GM15510 (cell line): ENCODE results near the gene MRGPRG.

Experiments used
- POLR2A ChIP-seq: IDR thresholded peaks from 3 replicates; pipeline ENCODE4 v1.6.1; 2011; ENCODE audit warnings: borderline replicate concordance; ENCODE audit not compliant: insufficient read length; ENCODE audit errors: extremely low read depth

MRGPRG gene

DNA sequence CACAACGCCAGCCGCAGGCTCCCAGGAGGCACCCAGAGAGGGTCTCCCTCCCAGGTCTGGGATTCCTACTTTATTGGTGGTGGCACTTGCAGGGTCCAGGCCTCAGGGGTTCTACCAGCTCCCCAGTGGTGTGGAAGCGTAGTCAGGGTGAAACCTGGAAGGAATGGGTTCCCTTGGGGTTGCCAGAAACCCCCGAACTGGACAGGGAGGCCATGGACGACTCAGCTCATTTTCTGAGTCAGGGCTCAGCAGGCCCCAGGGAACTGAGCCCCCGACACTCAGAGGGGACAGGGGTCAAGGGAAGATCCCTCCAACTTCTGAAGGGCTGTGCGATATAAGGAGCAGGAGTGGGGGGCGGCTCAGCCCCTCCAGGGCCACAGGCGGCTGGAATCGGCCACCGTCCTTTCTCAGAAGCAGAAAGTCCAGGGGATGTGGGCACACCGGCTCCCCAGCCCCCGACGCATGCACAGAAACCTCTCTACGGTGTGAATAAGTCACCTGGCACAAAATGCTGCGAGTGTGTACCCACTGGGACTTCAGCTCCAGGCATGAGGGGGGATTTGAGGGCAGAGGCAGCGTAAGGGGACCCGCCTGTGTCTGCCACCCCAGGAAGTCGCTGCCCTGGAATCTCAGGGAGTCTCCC is 25.1 kb downstream of the MRGPRG start:
- TF ChIP-seq POLR2A = no peak

DNA sequence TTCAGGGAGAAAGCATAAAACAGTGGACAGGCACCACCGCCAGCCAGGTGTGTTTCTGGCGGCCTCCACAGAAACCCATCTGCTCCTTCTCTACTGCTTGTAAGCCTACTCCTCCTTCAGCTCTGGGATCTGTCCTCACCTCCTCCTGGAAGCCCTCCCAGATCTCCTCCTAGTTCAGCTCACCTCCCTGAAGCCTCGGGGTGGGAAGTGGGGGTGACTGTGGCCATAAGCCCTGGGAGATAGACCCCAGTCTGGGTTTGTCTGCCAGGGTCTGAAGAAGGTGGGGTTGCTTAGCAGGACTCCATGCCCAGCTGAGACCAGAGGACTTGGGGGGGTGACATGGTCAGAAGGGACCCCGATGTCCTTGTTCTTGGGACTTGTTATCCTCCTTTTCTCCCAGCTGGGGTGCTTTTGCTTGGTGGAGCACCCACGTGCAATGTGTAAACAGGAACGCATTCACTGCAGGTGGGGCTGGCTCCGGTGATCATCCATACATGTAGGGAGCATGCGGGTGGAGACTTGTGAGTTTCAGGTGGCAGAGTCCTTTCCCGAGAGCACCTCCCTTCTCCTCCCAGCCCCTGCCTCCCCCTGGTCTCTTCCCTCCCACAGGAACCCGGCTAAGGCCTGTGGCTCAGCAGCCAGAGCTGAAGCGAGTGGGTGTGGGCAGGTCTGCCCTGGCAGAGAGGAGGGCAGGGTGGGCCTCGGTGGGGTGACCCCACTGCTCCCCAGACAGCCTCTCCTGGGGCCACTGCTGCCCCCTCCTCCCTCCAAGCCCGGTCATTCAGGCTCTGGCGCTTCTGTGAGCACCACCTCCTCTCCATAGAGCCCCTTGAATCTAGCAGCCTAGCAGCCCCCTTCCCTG is 25.9 kb downstream of the MRGPRG start:
- no peak for TF ChIP-seq POLR2A

DNA sequence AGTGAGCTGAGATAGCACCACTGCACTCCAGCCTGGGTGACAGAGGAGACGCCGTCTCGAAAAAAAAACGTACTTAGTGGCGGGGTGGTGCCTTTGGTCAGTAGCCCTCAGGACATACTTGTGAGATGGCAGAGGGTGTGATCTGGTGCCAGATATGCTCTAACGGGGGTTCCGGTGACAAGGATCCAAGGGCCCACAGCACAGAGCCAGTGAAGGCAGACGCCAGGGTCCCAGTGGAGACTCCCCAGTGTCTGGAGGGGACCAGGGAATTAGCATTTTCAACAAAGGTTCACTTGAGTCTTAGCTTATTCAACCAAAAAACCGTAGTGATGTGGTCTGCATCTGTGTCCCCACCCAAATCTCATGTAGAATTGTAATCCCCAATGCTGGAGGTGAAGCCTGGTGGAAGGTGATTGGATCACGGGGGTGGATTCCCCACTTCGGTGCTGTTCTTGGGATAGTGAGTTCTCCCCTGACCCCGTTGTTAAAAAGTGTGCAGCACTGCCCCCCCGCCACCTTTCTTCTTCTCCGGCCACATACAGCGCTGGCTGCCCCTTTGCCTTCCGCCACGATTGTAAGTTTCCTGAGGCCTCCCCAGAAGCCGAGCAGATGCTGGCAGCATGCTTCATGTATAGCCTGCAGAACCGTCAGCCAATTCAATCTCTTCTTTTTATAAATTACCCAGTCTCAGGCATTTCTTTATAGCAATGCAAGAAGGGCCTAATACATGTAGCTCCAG is 26.9 kb downstream of the MRGPRG start:
- TF ChIP-seq POLR2A = no peak

DNA sequence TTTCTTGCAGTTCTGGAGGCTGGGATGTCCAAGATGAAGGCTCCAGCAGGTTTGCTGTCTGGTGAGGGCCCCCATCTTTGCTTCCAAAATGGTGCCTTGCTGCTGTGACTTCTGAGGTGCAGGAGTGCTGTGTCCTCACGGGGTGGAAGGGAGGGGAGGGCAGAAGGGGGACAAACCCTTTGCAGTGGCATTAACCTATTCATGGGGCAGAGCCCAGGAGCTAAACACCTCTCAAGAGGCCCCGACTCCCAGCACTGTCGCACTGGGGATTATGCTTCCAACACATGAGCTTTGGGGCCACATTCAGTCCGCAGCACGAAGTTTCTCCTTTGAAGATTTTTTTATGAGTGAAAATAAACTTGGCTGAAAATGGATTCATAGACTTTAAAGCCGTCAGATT is 28.0 kb downstream of the MRGPRG start:
- TF ChIP-seq POLR2A = no peak

DNA sequence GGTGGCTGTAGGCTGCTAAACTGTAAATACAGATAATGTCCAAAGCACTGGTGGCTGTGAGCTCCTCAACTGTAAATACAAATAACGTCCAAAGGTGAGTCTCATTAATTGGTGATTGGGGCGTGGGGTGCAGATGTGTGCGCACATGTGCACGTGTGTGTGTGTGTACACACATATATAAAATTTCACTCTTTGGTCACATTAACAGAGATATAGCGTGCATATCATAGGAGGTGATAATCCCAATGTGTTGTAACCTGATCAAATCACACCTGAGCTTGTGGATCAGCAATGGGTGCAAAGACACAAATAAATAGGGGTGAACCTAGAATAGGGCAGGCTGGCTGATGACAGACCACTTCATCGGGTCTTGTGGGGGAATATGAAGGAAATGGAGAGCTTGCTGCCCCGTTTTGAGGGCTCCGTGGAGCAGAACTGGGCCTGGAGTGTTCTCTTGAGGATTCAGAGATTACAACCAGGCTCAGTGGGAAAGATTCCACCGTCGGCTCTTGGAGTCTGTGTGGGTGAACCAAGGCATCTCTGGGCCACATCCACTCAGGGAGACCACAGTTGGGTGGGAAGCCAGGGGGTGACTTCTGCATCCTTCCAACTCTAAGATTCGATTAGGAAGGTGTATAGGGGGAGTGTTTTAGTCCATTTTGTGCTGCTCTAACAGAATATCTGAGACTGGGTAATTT is 28.6 kb downstream of the MRGPRG start:
- TF ChIP-seq POLR2A = no peak

DNA sequence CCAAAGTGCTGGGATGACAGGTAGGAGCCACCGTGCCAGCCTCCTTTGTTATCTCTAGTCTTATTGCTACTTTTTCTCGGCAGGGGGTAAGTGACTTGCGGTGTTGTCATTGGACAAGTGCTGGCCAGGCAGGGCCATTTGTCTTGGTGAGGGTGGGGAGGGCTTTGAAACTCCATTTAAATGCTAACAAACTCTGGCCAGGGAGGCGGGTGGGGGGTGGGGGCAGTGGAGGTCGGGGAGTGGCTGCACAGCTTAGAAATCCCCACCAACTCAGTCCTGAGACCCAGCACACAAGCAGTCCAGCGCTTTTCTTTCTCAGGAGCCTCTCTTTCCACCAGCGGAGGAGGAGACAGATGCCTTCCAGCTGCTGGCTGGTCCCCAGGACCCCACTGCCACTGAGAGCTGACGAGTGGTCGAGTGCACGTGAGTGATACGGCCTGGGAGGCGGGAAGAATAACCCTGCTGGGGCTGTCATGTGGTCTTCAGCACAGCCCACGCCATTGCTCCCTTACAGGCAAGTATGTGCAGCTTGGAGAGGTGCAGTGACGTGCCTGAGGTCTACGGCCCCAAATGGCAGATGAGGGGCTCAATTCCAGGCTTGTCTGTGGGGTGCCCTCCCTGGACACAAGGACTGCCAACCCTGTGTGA is 29.3 kb downstream of the MRGPRG start:
- TF ChIP-seq POLR2A = no peak

DNA sequence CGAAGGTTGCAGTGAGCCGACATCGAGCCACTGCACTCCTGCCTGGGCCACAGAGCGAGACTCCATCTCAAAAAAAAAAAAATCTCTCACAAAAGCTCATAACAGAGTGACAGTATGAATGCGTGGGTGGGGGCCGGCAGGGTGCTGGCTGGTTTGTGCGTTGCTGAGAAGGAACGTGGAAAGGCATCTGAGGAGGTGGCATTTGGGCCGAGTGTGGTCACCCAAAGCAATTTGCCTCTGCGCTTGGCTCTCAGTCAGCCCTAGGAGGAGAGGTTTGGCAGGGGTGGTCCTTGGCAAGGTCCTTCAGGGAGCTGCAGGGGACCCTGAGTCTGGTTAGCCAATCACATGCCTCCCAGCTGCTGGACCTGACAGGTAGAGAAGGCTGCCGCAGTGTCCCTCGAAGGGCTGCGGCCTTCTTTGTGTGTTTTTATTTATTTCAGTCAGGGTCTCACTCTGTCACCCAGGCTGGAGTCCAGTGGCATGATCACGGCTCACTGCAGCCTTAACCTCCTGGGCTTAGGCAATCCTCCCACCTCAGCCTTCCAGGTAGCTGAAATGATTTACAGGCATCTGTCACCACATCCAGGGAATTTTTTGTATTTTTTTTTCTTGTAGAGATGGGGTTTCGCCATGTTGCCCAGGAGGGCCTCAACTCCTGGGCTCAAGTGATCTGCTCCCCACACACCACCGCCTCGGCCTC is 30.0 kb downstream of the MRGPRG start:
- TF ChIP-seq POLR2A = no peak

DNA sequence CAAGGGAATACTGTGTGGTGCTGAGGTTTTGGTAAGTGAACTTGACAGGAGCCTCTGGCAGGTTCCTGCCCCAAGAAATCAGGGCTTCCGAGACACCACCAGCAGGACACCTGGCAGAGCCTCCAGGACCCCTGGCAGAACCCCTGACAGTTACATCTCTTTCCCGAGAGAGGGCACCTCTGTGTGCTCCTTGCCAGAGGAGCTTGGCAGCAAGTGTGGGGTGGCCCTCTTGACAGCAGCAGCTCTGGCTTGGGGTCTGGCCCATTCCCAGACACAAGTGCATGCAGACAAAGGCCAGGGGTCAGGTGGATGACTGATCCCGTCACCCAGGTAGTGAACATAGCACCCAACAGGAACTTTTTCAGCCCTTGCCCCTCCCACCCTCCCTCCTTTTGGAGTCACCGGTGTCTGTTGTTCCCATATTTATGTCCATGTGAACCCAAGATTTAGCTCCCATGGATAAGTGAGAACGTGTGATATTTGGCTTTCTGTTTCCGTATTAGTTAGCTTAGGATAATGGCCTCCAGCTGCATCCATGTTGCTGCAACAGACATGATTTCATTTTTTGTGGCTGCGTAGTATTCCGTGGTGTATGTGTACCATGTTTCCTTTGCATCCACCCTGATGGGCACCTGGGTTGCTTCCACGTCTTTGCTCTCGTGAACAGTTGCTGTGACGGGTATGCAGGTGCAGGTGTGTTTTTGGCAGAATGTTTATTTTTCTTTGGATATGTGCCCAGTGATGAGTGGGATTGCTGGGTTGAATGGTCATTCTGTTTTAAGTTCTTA is 32.3 kb downstream of the MRGPRG start:
- no peak for TF ChIP-seq POLR2A

DNA sequence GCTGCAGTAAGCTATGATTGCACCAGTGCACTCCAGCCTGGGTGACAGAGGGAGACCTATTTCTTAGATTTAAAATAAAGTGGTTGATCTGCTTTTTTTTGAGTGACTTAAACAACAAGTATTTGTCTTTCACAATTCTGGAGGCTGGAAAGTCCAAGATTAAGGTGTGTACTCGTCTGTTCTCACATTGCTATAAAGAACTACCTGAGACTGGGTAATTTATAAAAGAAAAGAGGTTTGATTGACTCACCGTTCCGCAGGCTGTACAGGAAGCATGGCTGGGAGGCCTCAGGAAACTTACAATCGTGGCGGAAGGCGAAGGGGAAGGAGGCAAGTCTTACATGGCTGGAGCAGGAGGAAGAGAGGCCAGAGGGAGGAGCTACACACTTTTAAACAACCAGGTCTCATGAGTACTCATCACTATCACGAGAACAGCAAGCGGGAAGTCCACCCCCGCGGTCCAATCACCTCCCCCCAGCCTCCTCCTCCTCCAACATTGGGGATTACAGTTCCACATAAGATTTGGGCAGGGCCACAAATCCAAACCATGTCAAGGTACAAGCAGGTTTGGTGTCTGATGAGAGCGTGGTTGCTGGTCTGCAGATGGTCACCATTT is 33.8 kb downstream of the MRGPRG start:
- TF ChIP-seq POLR2A = no peak

DNA sequence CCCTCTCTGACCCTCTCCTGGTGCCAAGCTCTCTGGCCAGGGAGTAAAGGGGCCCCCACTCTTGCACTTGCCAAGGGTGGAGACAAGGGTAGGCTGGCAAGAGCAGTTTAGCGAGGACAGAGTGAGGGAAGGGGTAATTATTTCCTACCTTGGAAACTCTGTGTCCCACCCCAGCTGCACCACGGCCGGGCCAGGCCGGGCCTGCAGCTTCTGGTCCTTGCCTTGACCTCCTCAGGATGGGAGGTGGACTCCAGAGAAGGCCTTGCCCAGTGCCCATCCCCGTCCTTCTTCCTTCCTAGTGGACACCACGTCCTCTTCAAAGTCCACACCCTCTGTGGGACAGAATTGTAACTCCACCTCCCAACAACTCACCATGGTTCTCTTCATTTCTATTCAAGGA is 35.1 kb downstream of the MRGPRG start:
- no peak for TF ChIP-seq POLR2A

DNA sequence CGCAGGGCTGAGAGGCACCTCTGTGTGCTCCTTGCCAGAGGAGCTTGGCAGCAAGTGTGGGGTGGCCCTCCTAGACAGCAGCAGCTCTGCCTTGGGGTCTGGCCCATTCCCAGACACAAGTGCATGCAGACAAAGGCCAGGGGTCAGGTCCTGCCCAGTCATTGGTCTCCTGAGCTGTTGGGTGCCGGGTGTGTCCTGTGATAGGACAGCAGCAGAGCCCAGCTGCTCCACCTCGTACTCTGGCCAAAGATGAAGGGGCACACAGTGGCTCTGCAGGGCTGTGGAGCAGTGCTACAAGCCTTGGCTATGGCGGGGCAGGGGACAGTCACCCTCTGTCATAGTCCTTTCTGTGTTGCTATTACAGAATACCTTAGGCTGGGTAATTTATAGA is 36.2 kb downstream of the MRGPRG start:
- no peak for TF ChIP-seq POLR2A

DNA sequence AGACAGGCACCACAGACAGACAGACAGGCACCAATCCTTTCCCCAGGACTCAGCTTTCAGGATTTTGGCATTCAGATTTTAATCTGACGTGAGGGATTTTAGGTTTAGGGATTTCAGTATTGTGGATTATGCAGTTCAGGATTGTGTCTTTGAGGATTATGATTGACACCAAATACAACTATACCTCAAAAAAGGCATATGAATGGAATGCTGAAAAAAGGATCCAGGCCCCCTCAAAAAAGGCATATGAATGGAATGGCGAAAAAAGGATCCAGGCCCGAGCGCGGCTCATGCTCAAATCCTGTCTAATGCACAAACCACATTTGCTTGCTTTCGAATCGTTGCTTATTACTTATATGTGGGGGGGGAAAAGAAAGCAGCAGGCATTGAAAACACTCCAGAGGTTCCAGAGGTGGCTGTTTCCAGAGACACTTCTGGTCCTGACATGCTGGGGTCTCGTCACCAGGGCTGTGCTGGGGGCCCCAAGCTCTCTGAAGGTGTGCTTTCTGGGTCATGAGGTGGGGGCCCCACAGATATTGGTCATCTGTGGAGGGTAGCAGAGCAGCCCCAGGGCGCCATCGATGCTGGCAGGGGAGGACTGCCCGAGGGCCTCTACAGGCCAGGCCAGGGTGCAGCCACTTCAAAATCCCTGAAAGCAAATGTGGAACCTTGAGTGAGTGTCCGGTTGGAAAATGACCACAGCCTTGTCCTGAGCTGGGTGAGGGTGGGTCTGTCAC is 36.7 kb downstream of the MRGPRG start:
- TF ChIP-seq POLR2A = no peak
